ENCODE measurements around the gene CD163L1. TPM values are rescaled to one million over a fixed set of nuclear protein-coding genes. Genes with fewer than 3 reads are reported as not detected.

Gene CD163L1
- total RNA-seq, 4 donors from 2014 or later = 0.20 to 6.4 (median 3.2) TPM

- 76 to 94% methylated on average over 3 to 6 of the region's 6 CpGs for WGBS, 2 donors (ENCODE audit: low coverage in 1 of 2)
- intact Hi-C loops (cut with DNase I; ENCODE audit: low total_unique reads) = no loop called here
- no peaks in the 10 kb centered on the region for H3K36me3 ChIP-seq
- H3K4me1 ChIP-seq = no peaks in the 10 kb centered on the region
- in situ Hi-C loops (cut with MboI; ENCODE audit: low pct_ligation_motif_present in 1 of 4, low pct_unique_long_range_greater_than_20kb in 1 of 4, low sequenced_read_pairs in 3 of 4) = no loop called here
- no peak overlapping the region for H3K4me3 ChIP-seq
- no peak for DNase-seq
- H3K27me3 ChIP-seq = no peaks in the 10 kb centered on the region
- H3K27ac ChIP-seq = no peak overlapping the region
- no peaks in the 10 kb centered on the region for H3K9me3 ChIP-seq
- TF ChIP-seq, protein P1, sequence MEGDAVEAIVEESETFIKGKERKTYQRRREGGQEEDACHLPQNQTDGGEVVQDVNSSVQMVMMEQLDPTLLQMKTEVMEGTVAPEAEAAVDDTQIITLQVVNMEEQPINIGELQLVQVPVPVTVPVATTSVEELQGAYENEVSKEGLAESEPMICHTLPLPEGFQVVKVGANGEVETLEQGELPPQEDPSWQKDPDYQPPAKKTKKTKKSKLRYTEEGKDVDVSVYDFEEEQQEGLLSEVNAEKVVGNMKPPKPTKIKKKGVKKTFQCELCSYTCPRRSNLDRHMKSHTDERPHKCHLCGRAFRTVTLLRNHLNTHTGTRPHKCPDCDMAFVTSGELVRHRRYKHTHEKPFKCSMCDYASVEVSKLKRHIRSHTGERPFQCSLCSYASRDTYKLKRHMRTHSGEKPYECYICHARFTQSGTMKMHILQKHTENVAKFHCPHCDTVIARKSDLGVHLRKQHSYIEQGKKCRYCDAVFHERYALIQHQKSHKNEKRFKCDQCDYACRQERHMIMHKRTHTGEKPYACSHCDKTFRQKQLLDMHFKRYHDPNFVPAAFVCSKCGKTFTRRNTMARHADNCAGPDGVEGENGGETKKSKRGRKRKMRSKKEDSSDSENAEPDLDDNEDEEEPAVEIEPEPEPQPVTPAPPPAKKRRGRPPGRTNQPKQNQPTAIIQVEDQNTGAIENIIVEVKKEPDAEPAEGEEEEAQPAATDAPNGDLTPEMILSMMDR (IDR thresholded peaks at IDR 0.05) = no peak
- TF ChIP-seq POLR2A (IDR thresholded peaks at IDR 0.05) = no peak
- no peak for TF ChIP-seq EP300 (IDR thresholded peaks at IDR 0.05; ENCODE audit: low read depth)
- no peak for TF ChIP-seq POLR2AphosphoS5 (IDR thresholded peaks at IDR 0.05)
These were observed 70.7 kb downstream of the CD163L1 start for GRCh38 chr12:7373226-7373625.

DNA sequence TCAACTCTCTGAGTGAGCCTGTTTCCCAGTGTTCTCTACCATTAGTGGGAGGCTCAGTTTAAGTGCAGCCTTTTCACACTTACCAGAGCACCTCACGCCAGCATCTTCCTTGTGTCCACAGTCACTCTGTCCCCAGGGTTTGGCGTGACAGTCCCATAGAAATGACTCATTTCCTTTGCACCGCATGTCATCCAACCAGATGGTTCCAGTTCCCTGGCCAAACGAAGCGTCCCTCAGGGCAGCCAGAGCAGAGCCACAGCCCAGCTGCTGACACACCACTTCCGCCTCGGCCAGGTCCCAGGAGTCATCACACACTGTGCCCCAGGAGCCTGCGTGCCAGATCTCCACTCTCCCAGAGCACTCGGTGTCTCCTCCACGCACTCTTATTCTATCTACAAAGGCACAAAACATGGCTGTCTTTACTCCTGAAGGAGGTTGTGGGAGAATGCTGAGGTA is 74.7 kb downstream of the CD163L1 start:
- Histone ChIP-seq H3K27me3 (no peaks in the 10 kb centered on the region), H3K36me3 (no peaks in the 10 kb centered on the region), H3K27ac (no peak overlapping the region), H3K9me3 (no peaks in the 10 kb centered on the region), H3K4me1 (no peaks in the 10 kb centered on the region), H3K4me3 (no peak overlapping the region)
- intact Hi-C loops (cut with DNase I; ENCODE audit: low total_unique reads) (no loop called here), in situ Hi-C loops (cut with MboI; ENCODE audit: low pct_ligation_motif_present in 1 of 4, low pct_unique_long_range_greater_than_20kb in 1 of 4, low sequenced_read_pairs in 3 of 4) (no loop called here)
- no peak for DNase-seq
- TF ChIP-seq POLR2AphosphoS5 (IDR thresholded peaks at IDR 0.05) = no peak
- TF ChIP-seq EP300 (IDR thresholded peaks at IDR 0.05; ENCODE audit: low read depth) = no peak
- no peak for TF ChIP-seq POLR2A (IDR thresholded peaks at IDR 0.05)
- TF ChIP-seq, protein P1 (IDR thresholded peaks at IDR 0.05) = no peak
- WGBS, 2 donors (ENCODE audit: low coverage in 1 of 2) = 43 to 72% methylated on average over 4 to 10 of the region's 10 CpGs

GRCh38 chr12:7362734-7363133 is 81.2 kb downstream of the CD163L1 start:
- TF ChIP-seq, protein P1 (IDR thresholded peaks at IDR 0.05) = no peak
- TF ChIP-seq POLR2AphosphoS5 (IDR thresholded peaks at IDR 0.05) (no peak), EP300 (IDR thresholded peaks at IDR 0.05; ENCODE audit: low read depth) (no peak), POLR2A (IDR thresholded peaks at IDR 0.05) (no peak)
- Histone ChIP-seq H3K36me3 (no peaks in the 10 kb centered on the region), H3K4me3 (no peak overlapping the region), H3K27ac (no peak overlapping the region), H3K27me3 (no peaks in the 10 kb centered on the region), H3K4me1 (no peaks in the 10 kb centered on the region), H3K9me3 (peaks cover 0 to 5% of the 10 kb centered on the region in 2 donors)
- in situ Hi-C loops (cut with MboI; ENCODE audit: low pct_ligation_motif_present in 1 of 4, low pct_unique_long_range_greater_than_20kb in 1 of 4, low sequenced_read_pairs in 3 of 4) (no loop called here), intact Hi-C loops (cut with DNase I; ENCODE audit: low total_unique reads) (no loop called here)
- WGBS, 2 donors (ENCODE audit: low coverage in 1 of 2) = 81 to 96% methylated on average over 3 of the region's 3 CpGs
- DNase-seq = no peak

- Histone ChIP-seq H3K36me3 (no peaks in the 10 kb centered on the region), H3K27ac (no peak overlapping the region), H3K9me3 (peaks cover 0 to 5% of the 10 kb centered on the region in 2 donors), H3K27me3 (no peaks in the 10 kb centered on the region), H3K4me1 (no peaks in the 10 kb centered on the region), H3K4me3 (no peak overlapping the region)
- intact Hi-C loops (cut with DNase I; ENCODE audit: low total_unique reads) (no loop called here), in situ Hi-C loops (cut with MboI; ENCODE audit: low pct_ligation_motif_present in 1 of 4, low pct_unique_long_range_greater_than_20kb in 1 of 4, low sequenced_read_pairs in 3 of 4) (no loop called here)
- WGBS, 2 donors (ENCODE audit: low coverage in 1 of 2) = 70 to 79% methylated on average over 1 of the region's 1 CpG
- no peak for DNase-seq
- no peak for TF ChIP-seq POLR2A (IDR thresholded peaks at IDR 0.05)
- TF ChIP-seq POLR2AphosphoS5 (IDR thresholded peaks at IDR 0.05) = no peak
- no peak for TF ChIP-seq EP300 (IDR thresholded peaks at IDR 0.05; ENCODE audit: low read depth)
- TF ChIP-seq, protein P1 (IDR thresholded peaks at IDR 0.05) = no peak
These were observed 82.7 kb downstream of the CD163L1 start for GRCh38 chr12:7361265-7361664.

Measured in transverse colon (tissue), 4 donors.